Breast epithelium (tissue), 3 donors: Measurements from ENCODE around the gene OMA1.
A peak's percentile ranks its signal among the peaks of the same experiment; 100 is the strongest.

Experiments used
- POLR2A ChIP-seq: fragments of 450-650 bp; IDR thresholded peaks from one replicate; pipeline ENCODE4 v1.6.1; 2016; ENCODE audit warnings: antibody characterized with exemption, mild to moderate bottlenecking, moderate library complexity
- POLR2AphosphoS5 ChIP-seq, 3 donors: sonication (generic); formaldehyde crosslinking; IDR thresholded peaks; one replicate each; pipeline ENCODE4 v1.6.1; 2017; ENCODE audit warnings: antibody characterized with exemption in 3 of 3
- TF ChIP-seq, protein P1 (sequence below), 3 donors: fragments of 450-650 bp; IDR thresholded peaks; one replicate each; pipeline ENCODE4 v1.5.1; 2016 to 2017; ENCODE audit warnings: antibody characterized with exemption in 3 of 3, mild to moderate bottlenecking in 3 of 3, moderate library complexity in 3 of 3

DNA sequence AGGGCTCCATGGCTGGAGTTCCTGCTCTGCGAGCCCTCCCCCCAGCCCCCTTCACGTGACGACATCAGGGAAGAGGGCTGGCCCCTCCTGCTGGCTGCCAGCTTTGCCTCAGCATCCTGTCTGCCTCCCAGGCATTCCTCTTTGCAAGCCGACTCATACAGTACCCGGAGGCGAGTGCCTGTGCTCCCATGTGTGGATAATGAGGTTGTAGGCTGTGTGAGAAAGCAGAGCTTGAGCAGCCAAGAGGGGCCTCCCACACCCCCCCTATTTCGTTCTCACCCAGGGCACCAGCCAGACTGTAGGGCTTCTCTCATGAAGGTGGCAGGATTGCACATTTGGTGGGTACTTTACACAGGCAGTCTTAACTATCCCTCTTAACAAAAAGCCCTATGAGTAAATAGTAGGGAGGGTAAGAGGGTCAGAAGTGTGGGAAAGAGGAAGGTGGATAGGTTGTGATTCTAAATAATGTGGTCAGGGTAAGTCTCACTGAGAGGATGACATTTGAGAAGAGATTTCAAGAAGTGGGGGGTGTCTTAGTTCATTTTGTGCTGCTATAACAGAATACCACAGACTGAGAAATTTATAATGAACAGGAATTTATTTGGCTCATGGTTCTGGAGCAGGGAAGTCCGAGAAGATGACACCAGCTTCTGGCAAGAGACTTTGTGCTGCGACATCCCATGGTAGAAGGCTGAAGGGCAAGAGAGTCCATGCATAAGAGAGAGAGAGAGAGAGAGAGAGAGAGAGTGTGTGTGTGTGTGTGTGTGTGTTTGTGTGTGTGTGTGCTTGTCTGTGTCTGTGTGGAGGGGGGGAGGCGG, 113.5 kb downstream of the OMA1 start:
- TF ChIP-seq, protein P1, sequence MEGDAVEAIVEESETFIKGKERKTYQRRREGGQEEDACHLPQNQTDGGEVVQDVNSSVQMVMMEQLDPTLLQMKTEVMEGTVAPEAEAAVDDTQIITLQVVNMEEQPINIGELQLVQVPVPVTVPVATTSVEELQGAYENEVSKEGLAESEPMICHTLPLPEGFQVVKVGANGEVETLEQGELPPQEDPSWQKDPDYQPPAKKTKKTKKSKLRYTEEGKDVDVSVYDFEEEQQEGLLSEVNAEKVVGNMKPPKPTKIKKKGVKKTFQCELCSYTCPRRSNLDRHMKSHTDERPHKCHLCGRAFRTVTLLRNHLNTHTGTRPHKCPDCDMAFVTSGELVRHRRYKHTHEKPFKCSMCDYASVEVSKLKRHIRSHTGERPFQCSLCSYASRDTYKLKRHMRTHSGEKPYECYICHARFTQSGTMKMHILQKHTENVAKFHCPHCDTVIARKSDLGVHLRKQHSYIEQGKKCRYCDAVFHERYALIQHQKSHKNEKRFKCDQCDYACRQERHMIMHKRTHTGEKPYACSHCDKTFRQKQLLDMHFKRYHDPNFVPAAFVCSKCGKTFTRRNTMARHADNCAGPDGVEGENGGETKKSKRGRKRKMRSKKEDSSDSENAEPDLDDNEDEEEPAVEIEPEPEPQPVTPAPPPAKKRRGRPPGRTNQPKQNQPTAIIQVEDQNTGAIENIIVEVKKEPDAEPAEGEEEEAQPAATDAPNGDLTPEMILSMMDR (IDR thresholded peaks at IDR 0.05): no peak
- TF ChIP-seq POLR2A (no peak), POLR2AphosphoS5 (IDR thresholded peaks at IDR 0.05) (peak in 1 of 3 donors; percentile 19)
